ENCODE measurements around the gene ZNF860.

ZNF860 gene

GRCh38 chr3:31947671-31948091 lies 33.9 kb upstream of the ZNF860 start:
- Histone ChIP-seq H3K27ac (no peak overlapping the region), H3K27me3 (replicated peaks) (no peaks in the 10 kb centered on the region), H3K36me3 (replicated peaks) (no peaks in the 10 kb centered on the region), H3K4me3 (ENCODE audit: low read depth, low read length) (no peak overlapping the region)
- TF ChIP-seq CTCF (IDR thresholded peaks at IDR 0.05; ENCODE audit: low read depth, low read length, missing control alignments): no peak
- DNase-seq: no peak
- in situ Hi-C loops (cut with HindIII; ENCODE audit: low pct_ligation_motif_present, low sequenced_read_pairs): no loop called here

DNA sequence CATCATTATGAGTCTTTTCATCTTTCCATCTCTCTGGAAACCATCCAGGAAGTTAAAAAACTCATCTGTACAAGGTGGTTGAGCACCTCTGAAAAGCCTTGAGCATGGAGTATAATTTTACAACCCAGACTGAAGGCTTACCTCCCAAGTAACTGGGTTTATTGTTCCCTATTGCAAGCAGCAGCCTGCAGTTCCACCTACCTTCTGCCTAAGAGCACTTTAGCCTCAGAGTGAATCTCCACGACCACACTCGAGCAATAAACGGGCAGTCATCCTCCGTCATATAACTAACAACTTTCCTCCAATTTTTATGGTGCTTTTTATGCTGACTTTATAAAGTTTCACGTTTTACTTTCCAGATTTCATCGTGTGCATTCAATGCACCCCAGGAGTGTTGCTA lies 33.3 kb upstream of the ZNF860 start:
- no peak for TF ChIP-seq CTCF (IDR thresholded peaks at IDR 0.05; ENCODE audit: low read depth, low read length, missing control alignments)

GRCh38 chr3:31952205-31952604 lies 29.3 kb upstream of the ZNF860 start:
- Histone ChIP-seq H3K4me3 (ENCODE audit: low read depth, low read length) (no peak overlapping the region), H3K27me3 (replicated peaks) (no peaks in the 10 kb centered on the region), H3K27ac (no peak overlapping the region), H3K36me3 (replicated peaks) (no peaks in the 10 kb centered on the region)
- DNase-seq: no peak
- in situ Hi-C loops (cut with HindIII; ENCODE audit: low pct_ligation_motif_present, low sequenced_read_pairs): no loop called here
- no peak for TF ChIP-seq CTCF (IDR thresholded peaks at IDR 0.05; ENCODE audit: low read depth, low read length, missing control alignments)

More for the DNA sequence above, 33.3 kb upstream of the ZNF860 start:
- Histone ChIP-seq H3K4me3 (ENCODE audit: low read depth, low read length) (no peak overlapping the region), H3K27me3 (replicated peaks) (no peaks in the 10 kb centered on the region), H3K36me3 (replicated peaks) (no peaks in the 10 kb centered on the region), H3K27ac (no peak overlapping the region)
- in situ Hi-C loops (cut with HindIII; ENCODE audit: low pct_ligation_motif_present, low sequenced_read_pairs): no loop called here
- no peak for DNase-seq

DNA sequence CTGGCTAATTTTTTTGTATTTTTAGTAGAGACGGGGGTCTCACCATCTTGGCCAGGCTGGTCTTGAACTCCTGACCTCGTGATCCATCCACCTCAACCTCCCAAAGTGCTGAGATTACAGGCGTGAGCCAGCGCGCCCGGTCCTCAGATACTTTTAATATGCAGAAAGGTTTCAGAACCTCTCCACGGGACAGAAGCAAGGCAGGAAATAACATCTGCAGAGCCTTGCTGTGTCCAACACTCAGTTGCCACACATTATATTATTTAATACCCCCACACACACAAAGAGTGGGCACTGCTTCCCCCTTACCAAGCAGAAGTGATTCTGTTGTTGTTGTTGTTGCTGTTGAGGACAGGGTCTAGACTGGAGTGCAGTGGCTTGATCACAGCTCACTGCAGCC lies 28.5 kb upstream of the ZNF860 start:
- H3K27ac ChIP-seq: no peak overlapping the region
- no peak for TF ChIP-seq CTCF (IDR thresholded peaks at IDR 0.05; ENCODE audit: low read depth, low read length, missing control alignments)
- no peak overlapping the region for H3K4me3 ChIP-seq (ENCODE audit: low read depth, low read length)
- no peaks in the 10 kb centered on the region for H3K36me3 ChIP-seq (replicated peaks)
- no peaks in the 10 kb centered on the region for H3K27me3 ChIP-seq (replicated peaks)
- in situ Hi-C loops (cut with HindIII; ENCODE audit: low pct_ligation_motif_present, low sequenced_read_pairs): no loop called here
- no peak for DNase-seq

- H3K27me3 ChIP-seq (replicated peaks): no peaks in the 10 kb centered on the region
- no peak overlapping the region for H3K4me3 ChIP-seq (ENCODE audit: low read depth, low read length)
- H3K36me3 ChIP-seq (replicated peaks): no peaks in the 10 kb centered on the region
- no peak for TF ChIP-seq CTCF (IDR thresholded peaks at IDR 0.05; ENCODE audit: low read depth, low read length, missing control alignments)
- no peak for DNase-seq
- in situ Hi-C loops (cut with HindIII; ENCODE audit: low pct_ligation_motif_present, low sequenced_read_pairs): no loop called here
- H3K27ac ChIP-seq: no peak overlapping the region
Observed at GRCh38 chr3:31953636-31954035, 27.9 kb upstream of the ZNF860 start.

DNA sequence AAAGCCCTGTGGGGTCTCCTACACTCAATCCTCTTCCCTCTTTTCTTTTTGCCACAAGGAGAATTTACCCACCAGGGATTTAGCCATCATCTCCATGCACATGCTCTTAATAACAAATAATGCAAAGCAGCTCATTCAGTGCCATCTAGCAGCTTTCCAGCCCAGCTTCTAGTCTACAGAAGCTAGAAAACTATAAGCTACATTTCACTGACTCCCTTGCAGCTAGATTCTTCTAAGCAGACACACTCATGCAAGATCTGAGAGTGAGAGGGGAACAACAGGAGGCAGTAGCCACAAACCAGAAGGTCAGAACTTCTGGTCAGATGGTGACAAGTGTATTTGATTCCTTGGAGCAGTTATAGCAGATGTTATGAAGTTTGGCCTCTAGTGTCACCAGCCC lies 26.0 kb upstream of the ZNF860 start:
- in situ Hi-C loops (cut with HindIII; ENCODE audit: low pct_ligation_motif_present, low sequenced_read_pairs): no loop called here
- Histone ChIP-seq H3K4me3 (ENCODE audit: low read depth, low read length) (no peak overlapping the region), H3K27ac (no peak overlapping the region), H3K27me3 (replicated peaks) (no peaks in the 10 kb centered on the region), H3K36me3 (replicated peaks) (no peaks in the 10 kb centered on the region)
- no peak for DNase-seq
- TF ChIP-seq CTCF (IDR thresholded peaks at IDR 0.05; ENCODE audit: low read depth, low read length, missing control alignments): no peak
